NCI-H82 treated with DMSO at 0.1 percent for 48 hours (cell line): ENCODE measurements around the gene PTPN7.

Experiments
- DNase-seq: peaks from one replicate; lab custom pipeline; 2025; ENCODE audit not compliant: unreplicated experiment; lab: John Stamatoyannopoulos, UW

Gene PTPN7

GRCh38 chr1:202110977-202111376, 49.4 kb downstream of the PTPN7 start:
- DNase-seq, result no peak

- no peak for DNase-seq
Measured at GRCh38 chr1:202107801-202108731, 52.3 kb downstream of the PTPN7 start.

GRCh38 chr1:202107321-202107761, 53.1 kb downstream of the PTPN7 start:
- DNase-seq, result no peak

GRCh38 chr1:202106340-202107254, 53.8 kb downstream of the PTPN7 start:
- no peak for DNase-seq

- DNase-seq, result peak; percentile 80
Measured at GRCh38 chr1:202105571-202106339, 54.6 kb downstream of the PTPN7 start.

GRCh38 chr1:202104073-202104472, 56.3 kb downstream of the PTPN7 start:
- DNase-seq, result no peak

GRCh38 chr1:202101184-202101583, 59.2 kb downstream of the PTPN7 start:
- DNase-seq, result no peak
